ENCODE data around the gene GPR63.

DNA sequence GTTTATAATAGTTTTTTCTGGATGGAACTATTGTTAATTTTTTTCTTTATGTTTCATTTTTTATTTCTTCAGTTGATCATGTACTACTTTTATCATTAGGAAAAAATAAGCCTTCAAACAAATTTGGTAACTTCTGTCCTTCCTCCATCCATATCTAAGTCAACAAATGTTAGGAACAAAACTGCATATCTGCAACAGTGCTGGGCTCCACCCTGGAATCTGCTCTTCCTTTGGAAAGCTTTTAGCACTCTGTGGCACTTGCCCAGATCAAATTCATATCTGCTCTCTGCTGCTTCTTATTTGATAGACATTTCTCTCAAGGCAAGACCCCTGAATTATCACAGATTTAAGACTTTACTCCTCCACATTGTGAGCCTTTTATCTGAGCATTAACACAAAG lies 24.3 kb upstream of the GPR63 start:
- TF ChIP-seq, protein P1, sequence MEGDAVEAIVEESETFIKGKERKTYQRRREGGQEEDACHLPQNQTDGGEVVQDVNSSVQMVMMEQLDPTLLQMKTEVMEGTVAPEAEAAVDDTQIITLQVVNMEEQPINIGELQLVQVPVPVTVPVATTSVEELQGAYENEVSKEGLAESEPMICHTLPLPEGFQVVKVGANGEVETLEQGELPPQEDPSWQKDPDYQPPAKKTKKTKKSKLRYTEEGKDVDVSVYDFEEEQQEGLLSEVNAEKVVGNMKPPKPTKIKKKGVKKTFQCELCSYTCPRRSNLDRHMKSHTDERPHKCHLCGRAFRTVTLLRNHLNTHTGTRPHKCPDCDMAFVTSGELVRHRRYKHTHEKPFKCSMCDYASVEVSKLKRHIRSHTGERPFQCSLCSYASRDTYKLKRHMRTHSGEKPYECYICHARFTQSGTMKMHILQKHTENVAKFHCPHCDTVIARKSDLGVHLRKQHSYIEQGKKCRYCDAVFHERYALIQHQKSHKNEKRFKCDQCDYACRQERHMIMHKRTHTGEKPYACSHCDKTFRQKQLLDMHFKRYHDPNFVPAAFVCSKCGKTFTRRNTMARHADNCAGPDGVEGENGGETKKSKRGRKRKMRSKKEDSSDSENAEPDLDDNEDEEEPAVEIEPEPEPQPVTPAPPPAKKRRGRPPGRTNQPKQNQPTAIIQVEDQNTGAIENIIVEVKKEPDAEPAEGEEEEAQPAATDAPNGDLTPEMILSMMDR (IDR thresholded peaks at IDR 0.05): no peak
- no peak for TF ChIP-seq POLR2A (IDR thresholded peaks at IDR 0.05)
